GM10266 (cell line): Measurements from ENCODE around the gene TSEN2.
"Not testable (repeated sequence)": the region's sequence is repeated elsewhere in the genome, so short reads cannot be mapped to it uniquely, and the experiment has no call there.

ENCODE experiments used
- DNase-seq: peaks from one replicate; pipeline ENCODE4 v3.0.0; 2012; ENCODE audit errors: extremely low spot score
- TF ChIP-seq, protein P1 (sequence below): IDR thresholded peaks from 2 replicates; pipeline ENCODE4 v1.5.1; 2012; ENCODE audit warnings: mild to moderate bottlenecking, low read depth; ENCODE audit not compliant: control insufficient read depth, insufficient read depth; ENCODE audit errors: missing control alignments

The TSEN2 gene

GRCh38 chr3:12454076-12454815 lies 30.0 kb upstream of the TSEN2 start:
- TF ChIP-seq, protein P1, sequence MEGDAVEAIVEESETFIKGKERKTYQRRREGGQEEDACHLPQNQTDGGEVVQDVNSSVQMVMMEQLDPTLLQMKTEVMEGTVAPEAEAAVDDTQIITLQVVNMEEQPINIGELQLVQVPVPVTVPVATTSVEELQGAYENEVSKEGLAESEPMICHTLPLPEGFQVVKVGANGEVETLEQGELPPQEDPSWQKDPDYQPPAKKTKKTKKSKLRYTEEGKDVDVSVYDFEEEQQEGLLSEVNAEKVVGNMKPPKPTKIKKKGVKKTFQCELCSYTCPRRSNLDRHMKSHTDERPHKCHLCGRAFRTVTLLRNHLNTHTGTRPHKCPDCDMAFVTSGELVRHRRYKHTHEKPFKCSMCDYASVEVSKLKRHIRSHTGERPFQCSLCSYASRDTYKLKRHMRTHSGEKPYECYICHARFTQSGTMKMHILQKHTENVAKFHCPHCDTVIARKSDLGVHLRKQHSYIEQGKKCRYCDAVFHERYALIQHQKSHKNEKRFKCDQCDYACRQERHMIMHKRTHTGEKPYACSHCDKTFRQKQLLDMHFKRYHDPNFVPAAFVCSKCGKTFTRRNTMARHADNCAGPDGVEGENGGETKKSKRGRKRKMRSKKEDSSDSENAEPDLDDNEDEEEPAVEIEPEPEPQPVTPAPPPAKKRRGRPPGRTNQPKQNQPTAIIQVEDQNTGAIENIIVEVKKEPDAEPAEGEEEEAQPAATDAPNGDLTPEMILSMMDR = no peak
- DNase-seq = no peak

DNA sequence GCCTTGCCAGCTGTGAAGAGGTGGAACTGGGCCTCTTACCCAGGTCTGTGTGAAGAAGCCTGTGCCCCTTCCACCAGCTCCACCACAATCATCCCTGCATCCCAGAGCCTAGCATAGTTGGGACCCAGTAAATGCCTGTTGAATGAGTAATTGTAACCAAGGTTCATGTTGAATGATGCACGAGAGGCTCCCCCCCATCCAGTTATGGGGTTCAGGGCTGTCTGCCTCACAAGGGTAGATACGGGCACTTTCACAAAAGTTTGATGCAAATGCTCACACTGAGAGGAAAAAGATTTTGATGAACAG lies 29.5 kb upstream of the TSEN2 start:
- TF ChIP-seq, protein P1 = no peak
- no peak for DNase-seq

- TF ChIP-seq, protein P1 = no peak
- DNase-seq = no peak
Measured at GRCh38 chr3:12455740-12456139, 28.5 kb upstream of the TSEN2 start.

DNA sequence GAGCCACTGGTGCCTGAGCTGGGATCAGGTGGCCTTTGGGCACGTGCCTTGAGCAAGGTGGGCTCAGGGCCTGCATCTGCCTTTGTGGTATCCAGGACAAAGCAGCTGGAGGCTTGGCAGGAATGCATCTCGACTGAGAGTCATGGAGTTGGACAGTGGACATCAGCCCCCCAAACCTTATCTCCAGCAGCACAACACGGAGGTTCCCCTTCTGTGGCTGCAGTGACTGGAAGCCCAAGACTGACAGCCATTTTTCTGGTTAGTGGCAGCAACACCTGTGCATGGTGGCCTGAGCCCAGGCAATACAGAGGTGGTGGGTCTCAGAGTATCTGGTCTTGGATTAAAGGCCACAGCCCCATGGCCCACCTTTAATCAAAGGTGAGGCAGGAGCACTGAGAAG lies 27.8 kb upstream of the TSEN2 start:
- no peak for DNase-seq
- TF ChIP-seq, protein P1 = no peak

- DNase-seq = not testable (repeated sequence)
Measured at GRCh38 chr3:12457380-12457779, 26.9 kb upstream of the TSEN2 start.

DNA sequence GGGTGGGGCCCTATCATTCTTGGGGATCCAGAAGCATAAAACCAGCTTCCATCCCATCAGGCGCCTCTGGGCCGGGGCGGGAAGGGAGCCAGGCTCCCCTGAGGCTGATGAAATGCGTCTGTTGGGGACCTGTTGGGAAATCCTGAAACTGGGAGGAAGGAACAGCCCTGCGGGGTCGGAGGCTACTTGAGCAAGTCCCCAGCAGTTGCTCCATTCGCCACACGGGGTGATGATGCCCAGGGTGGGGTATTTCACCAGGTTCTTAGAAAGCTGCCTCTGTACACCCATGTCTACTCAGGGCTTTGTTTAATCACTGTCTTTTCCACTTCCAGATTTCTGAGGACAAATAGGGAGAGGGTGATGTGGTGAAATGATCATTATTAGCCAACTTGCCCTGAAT lies 25.4 kb upstream of the TSEN2 start:
- TF ChIP-seq, protein P1 = no peak
- DNase-seq = no peak

GRCh38 chr3:12460127-12460526 lies 24.2 kb upstream of the TSEN2 start:
- no peak for DNase-seq
- TF ChIP-seq, protein P1 = no peak
